GM12878 (cell line): ENCODE measurements around the gene PRRC1. TPM values are rescaled to one million over a fixed set of nuclear protein-coding genes. Genes with fewer than 3 reads are reported as not detected.
"Not testable (repeated sequence)": the region's sequence is repeated elsewhere in the genome, so short reads cannot be mapped to it uniquely, and the experiment has no call there.

Source experiments
- ATAC-seq: fragments of 200-7000 bp; cut with Tn5 transposase; 3 replicates; pipeline ENCODE4 v1.9.1; 2020; ENCODE audit warnings: mild to moderate bottlenecking, moderate library complexity
- BruUV-seq: library from RNA; stranded (reverse); fragments of 400-500 nt; replicated peaks from 2 replicates; lab custom pipeline; 2021; lab: Mats Ljungman, UMichigan
- CTCF ChIA-PET: fragments of 300-600 bp; sonication (Branson Sonifier 250); formaldehyde crosslinking; extraction: SDS; loops from one replicate; lab custom pipeline; 2021; ENCODE audit warnings: inconsistent platforms; lab: Yijun Ruan, JAX
- POLR2A ChIA-PET: fragments of 350-600 bp; formaldehyde crosslinking; extraction: SDS; loops from one replicate; lab custom pipeline; 2021; ENCODE audit warnings: inconsistent platforms; lab: Charles Lee
- RAD21 ChIA-PET: fragments of 300-600 bp; sonication (Branson Sonifier 250); formaldehyde crosslinking; loops from one replicate; lab custom pipeline; 2023; ENCODE audit warnings: antibody characterized with exemption; ENCODE audit not compliant: unreplicated experiment; lab: Charles Lee
- SMC1A ChIA-PET: fragments of 300-600 bp; sonication (Branson Sonifier 250); formaldehyde crosslinking; loops from one replicate; lab custom pipeline; 2023; ENCODE audit not compliant: unreplicated experiment, uncharacterized antibody; lab: Charles Lee
- DNase-seq: peaks from one replicate; pipeline ENCODE4 v3.0.0-alpha.2; 2011; ENCODE audit warnings: low read depth, low spot score
- FAIRE-seq: peaks from 3 replicates; lab custom pipeline; 2011; peaks lifted over from hg19 to GRCh38; lab: Jason Lieb, UNC
- H2AFZ ChIP-seq: 2 replicates; pipeline ENCODE4 v1.6.0; 2011; ENCODE audit warnings: low read depth, low read length, control low read depth; ENCODE audit not compliant: control insufficient read depth
- H3K27ac ChIP-seq: 2 replicates; pipeline ENCODE4 v1.5.1; 2011; ENCODE audit warnings: control low read depth; ENCODE audit not compliant: control insufficient read depth, insufficient read depth
- H3K27me3 ChIP-seq, 2 experiments: replicated peaks in 1 of 2; 2 replicates each; pipeline versions ENCODE4 v1.6.0 to v1.6.1; 2011; ENCODE audit warnings: low read length in 1 of 2; ENCODE audit not compliant: control insufficient read depth in 2 of 2, insufficient read depth in 2 of 2
- H3K36me3 ChIP-seq, 2 experiments: 2 replicates each; pipeline ENCODE4 v1.5.1; 2011; ENCODE audit warnings: low read length in 1 of 2; ENCODE audit not compliant: control insufficient read depth in 2 of 2, insufficient read depth in 2 of 2
- H3K4me1 ChIP-seq: 2 replicates; pipeline ENCODE4 v1.6.1; 2011; ENCODE audit warnings: mild to moderate bottlenecking, low read length, moderate library complexity, mixed read lengths; ENCODE audit not compliant: control insufficient read depth, insufficient read depth
- H3K4me2 ChIP-seq: 2 replicates; pipeline ENCODE4 v1.6.0; 2011; ENCODE audit warnings: control low read depth; ENCODE audit not compliant: control insufficient read depth, insufficient read depth
- H3K4me3 ChIP-seq: fragments of 200-600 bp; sonication (generic); 2 replicates; pipeline ENCODE4 v1.5.1; 2016
- H3K79me2 ChIP-seq: 2 replicates; pipeline ENCODE4 v1.6.0; 2011; ENCODE audit warnings: low read length; ENCODE audit not compliant: control insufficient read depth, insufficient read depth
- H3K9ac ChIP-seq: 2 replicates; pipeline ENCODE4 v1.8.0; 2011; ENCODE audit warnings: low read length, control low read depth, mixed read lengths; ENCODE audit not compliant: control insufficient read depth, insufficient read depth
- H3K9me3 ChIP-seq: replicated peaks from 3 replicates; pipeline ENCODE4 v1.5.1; 2011; ENCODE audit warnings: mild to moderate bottlenecking, low read length; ENCODE audit not compliant: control insufficient read depth, insufficient read depth
- H4K20me1 ChIP-seq: 2 replicates; pipeline ENCODE4 v1.6.0; 2011; ENCODE audit not compliant: control insufficient read depth, insufficient read depth
- ATF2 ChIP-seq: IDR thresholded peaks from 2 replicates; pipeline ENCODE4 v1.6.1; 2012; ENCODE audit warnings: low read length, inconsistent platforms
- ATF7 ChIP-seq: fragments of 450-650 bp; IDR thresholded peaks from 2 replicates; pipeline ENCODE4 v1.6.1; 2016; ENCODE audit warnings: low read depth, mild to moderate bottlenecking
- LARP7 ChIP-seq: fragments of 450-650 bp; IDR thresholded peaks from 2 replicates; pipeline ENCODE4 v1.6.1; 2017; ENCODE audit warnings: mild to moderate bottlenecking
- PAX5 ChIP-seq: IDR thresholded peaks from 2 replicates; pipeline ENCODE4 v1.6.1; 2011; ENCODE audit warnings: low read depth, low read length, borderline replicate concordance
- ZNF384 ChIP-seq: IDR thresholded peaks from 2 replicates; pipeline ENCODE4 v1.6.1; 2012; ENCODE audit warnings: low read depth, mild to moderate bottlenecking, low read length, improper control_type of control experiment, borderline replicate concordance
- WGBS: methylation state at CpG from one replicate; pipeline ENCODE4 v1.1.6; 2016; ENCODE audit warnings: low lambda C conversion rate; ENCODE audit not compliant: insufficient replicate concordance, insufficient coverage; ENCODE audit errors: missing lambda C conversion rate; 5-methylcytosine and 5-hydroxymethylcytosine counted together
- in situ Hi-C: fragments of 300-500 bp; cut with MboI; formaldehyde crosslinking; loops from 9 replicates; pipeline ENCODE4 v1.14.3; 2018; ENCODE audit warnings: mixed read lengths
- intact Hi-C: fragments of 100-400 bp; cut with micrococcal nuclease; formaldehyde crosslinking; loops from one replicate; pipeline ENCODE4 v1.14.2; 2022; ENCODE audit not compliant: unreplicated experiment
- polyA plus RNA-seq, 11 experiments: library from polyadenylated mRNA; depleted of rRNA in 4 of 11; unstranded in 6 of 11; stranded (reverse) in 5 of 11; fragments of >200 nt; fragmentation: Nextera tagmentation in 4 of 11; fragmentation: Illumina TruSeq in 1 of 11; extraction: Ambion mirVana in 4 of 11; extraction: Trizol in 1 of 11; gene quantifications; 1 replicate in 1 of 11; 2 replicates in 10 of 11; pipeline versions ENCODE4 v1.2.1 to v1.2.3, GENCODE V29; 2011 to 2016; ENCODE audit warnings: inconsistent platforms in 2 of 11, missing spikeins in 2 of 11, low read depth in 1 of 11
- total RNA-seq, 4 experiments: library from RNA; depleted of rRNA in 3 of 4; stranded (reverse); fragments of >200 nt in 3 of 4; fragmentation: Illumina TruSeq in 1 of 4; extraction: Trizol in 1 of 4; gene quantifications; 2 replicates each; pipeline versions ENCODE4 v1.2.1 to v1.2.3, GENCODE V29; 2013 to 2021
- TF ChIP-seq, protein P1 (sequence below): fragments of 450-650 bp; IDR thresholded peaks from 2 replicates; pipeline ENCODE4 v1.6.1; 2016; ENCODE audit warnings: mild to moderate bottlenecking

Gene PRRC1
- total and polyA plus RNA-seq, 10 of the 15 experiments (the other 5 are each of a cell fraction or from before 2014, with no cell fraction given) = 19.0 to 54.5 (median 31.0) TPM

GRCh38 chr5:127567026-127567768, 49.8 kb downstream of the PRRC1 start (continued):
- TF ChIP-seq ATF2 = peak; percentile 62

DNA sequence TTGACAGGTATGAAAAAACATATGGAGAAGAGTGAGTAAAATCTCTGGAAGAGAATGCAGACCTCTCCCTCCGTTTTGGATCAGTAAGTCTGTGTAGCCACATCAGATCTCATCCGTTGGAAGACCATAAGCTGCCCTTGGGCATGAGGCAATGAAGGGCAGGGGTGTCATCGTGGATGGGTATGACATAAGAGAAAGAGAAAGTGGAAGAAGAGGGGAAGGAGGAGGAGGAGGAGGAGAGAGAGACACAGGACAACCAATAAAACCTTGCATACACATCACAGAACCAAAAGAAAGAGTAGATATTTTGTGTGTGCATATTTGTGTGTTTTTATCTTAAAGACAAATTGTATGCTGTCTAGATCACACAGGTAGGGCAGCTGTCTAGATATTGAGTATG, 50.7 kb downstream of the PRRC1 start:
- H3K4me1 ChIP-seq = peaks cover 31% of the 10 kb centered on the region
- H3K79me2 ChIP-seq = no peaks in the 10 kb centered on the region
- no peak overlapping the region for H3K9ac ChIP-seq
- no peaks in the 10 kb centered on the region for H4K20me1 ChIP-seq
- no peaks in the 10 kb centered on the region for H3K27me3 ChIP-seq
- intact Hi-C loops (loop anchor here (5.0 to 10.0 kb wide), 2 partner anchors 84 to 1107 kb away; no protein-coding TSS in a partner anchor), in situ Hi-C loops (loop anchor here (5.0 to 25.0 kb wide), 4 partner anchors 517 to 1544 kb away; partner anchors contain the start of gene SLC12A2)
- POLR2A ChIA-PET = interaction anchor here (1.2 to 2.9 kb wide), 4 partner anchors 11 to 513 kb away, joined by 3 to 13 read pairs (median 4); no protein-coding TSS in a partner anchor
- RAD21 ChIA-PET = interaction anchor here (0.7 to 8.5 kb wide), 5 partner anchors 18 to 302 kb away, joined by 3 to 249 read pairs (median 3); no protein-coding TSS in a partner anchor
- H3K36me3 ChIP-seq = no peaks in the 10 kb centered on the region
- peak overlapping the region; percentile 6 for H2AFZ ChIP-seq
- no TSS peak for BruUV-seq
- no peaks in the 10 kb centered on the region; the same call in 2 of the 3 replicates for H3K9me3 ChIP-seq
- CTCF ChIA-PET = interaction anchor here (1.0 to 1.8 kb wide), 5 partner anchors 18 to 634 kb away, joined by 4 to 10 read pairs (median 6); no protein-coding TSS in a partner anchor
- 40% methylated on average over 3 of the region's 3 CpGs for WGBS
- peak overlapping the region; percentile 45 for H3K4me2 ChIP-seq
- SMC1A ChIA-PET = interaction anchor here (0.8 to 3.3 kb wide), 20 partner anchors 9 to 866 kb away, joined by 3 to 50 read pairs (median 4); no protein-coding TSS in a partner anchor
- ATAC-seq = peak; percentile 20; the same call in 2 of the 3 replicates
- TF ChIP-seq ATF7 (0 out of 2 replicates have a peak, but pooled peaks have one; percentile 28), LARP7 (no peak), PAX5 (no peak), ZNF384 (no peak)
- TF ChIP-seq, protein P1, sequence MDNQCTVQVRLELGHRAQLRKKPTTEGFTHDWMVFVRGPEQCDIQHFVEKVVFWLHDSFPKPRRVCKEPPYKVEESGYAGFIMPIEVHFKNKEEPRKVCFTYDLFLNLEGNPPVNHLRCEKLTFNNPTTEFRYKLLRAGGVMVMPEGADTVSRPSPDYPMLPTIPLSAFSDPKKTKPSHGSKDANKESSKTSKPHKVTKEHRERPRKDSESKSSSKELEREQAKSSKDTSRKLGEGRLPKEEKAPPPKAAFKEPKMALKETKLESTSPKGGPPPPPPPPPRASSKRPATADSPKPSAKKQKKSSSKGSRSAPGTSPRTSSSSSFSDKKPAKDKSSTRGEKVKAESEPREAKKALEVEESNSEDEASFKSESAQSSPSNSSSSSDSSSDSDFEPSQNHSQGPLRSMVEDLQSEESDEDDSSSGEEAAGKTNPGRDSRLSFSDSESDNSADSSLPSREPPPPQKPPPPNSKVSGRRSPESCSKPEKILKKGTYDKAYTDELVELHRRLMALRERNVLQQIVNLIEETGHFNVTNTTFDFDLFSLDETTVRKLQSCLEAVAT = no peak
- no peak overlapping the region for H3K27ac ChIP-seq
- DNase-seq = no peak
- no peak overlapping the region for H3K4me3 ChIP-seq
- peak; percentile 35 for FAIRE-seq

- intact Hi-C loops = loop anchor here (5.0 to 10.0 kb wide), 2 partner anchors 83 to 1105 kb away; no protein-coding TSS in a partner anchor
- CTCF ChIA-PET = interaction anchor here (1.8 to 5.2 kb wide), 4 partner anchors 8 to 187 kb away, joined by 9 to 104 read pairs (median 16); no protein-coding TSS in a partner anchor
These were observed 52.0 kb downstream of the PRRC1 start for GRCh38 chr5:127569471-127569870.

More at GRCh38 chr5:127569471-127569870, 52.0 kb downstream of the PRRC1 start:
- WGBS = 94% methylated on average over 35 of the region's 40 CpGs
- ChIA-PET RAD21 (interaction anchor here (0.6 to 8.5 kb wide), 3 partner anchors 17 to 343 kb away, joined by 3 to 249 read pairs (median 4); no protein-coding TSS in a partner anchor), SMC1A (interaction anchor here (2.4 to 9.0 kb wide), 5 partner anchors 16 to 252 kb away, joined by 6 to 177 read pairs (median 20); no protein-coding TSS in a partner anchor), POLR2A (interaction anchor here (5.1 kb wide), 1 partner anchor 16 kb away, joined by 65 read pairs; no protein-coding TSS in a partner anchor)
- not testable (repeated sequence) for ATAC-seq, BruUV-seq, H3K4me3 ChIP-seq, H3K9me3 ChIP-seq, FAIRE-seq, H3K79me2 ChIP-seq, H2AFZ ChIP-seq, H3K4me2 ChIP-seq, H4K20me1 ChIP-seq, H3K27me3 ChIP-seq, H3K27ac ChIP-seq, DNase-seq, H3K9ac ChIP-seq, H3K36me3 ChIP-seq
- H3K4me1 ChIP-seq = peaks cover 31% of the 10 kb centered on the region
- in situ Hi-C loops = loop anchor here (5.0 to 25.0 kb wide), 4 partner anchors 515 to 1543 kb away; partner anchors contain the start of gene SLC12A2
